GM04503 (cell line): ENCODE data around the gene FAM3D.
"Not testable (repeated sequence)": the region's sequence is repeated elsewhere in the genome, so short reads cannot be mapped to it uniquely, and the experiment has no call there.

Source experiments
- DNase-seq: peaks from one replicate; pipeline ENCODE4 v3.0.0-alpha.2; 2012; ENCODE audit warnings: low read depth

The FAM3D gene

DNA sequence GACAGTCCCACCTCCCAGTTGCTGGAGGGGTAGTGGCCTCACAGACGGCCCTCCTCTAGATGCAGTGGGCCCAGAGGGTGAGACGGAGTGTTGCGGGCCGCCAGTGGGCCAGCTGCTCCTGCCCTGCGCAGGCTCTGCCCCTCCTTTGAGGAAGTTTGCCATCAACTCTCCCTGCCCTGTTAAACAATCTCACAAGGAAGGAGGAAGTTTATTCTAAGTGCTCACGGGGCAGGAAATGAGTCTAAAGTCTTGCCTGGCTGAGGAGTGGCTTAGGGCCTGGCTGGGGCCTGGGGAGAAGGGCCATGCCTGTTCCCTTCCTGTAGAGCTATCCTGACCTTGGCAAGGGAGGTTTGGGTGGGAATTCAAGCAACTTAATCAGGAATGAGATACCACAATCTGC is at the start of gene FAM3D:
FAM3D (minus strand) TSS at position 92 of the 400 bp plus-strand sequence. CDS start 11,211 bp downstream, outside the sequence.
- DNase-seq: no peak

DNA sequence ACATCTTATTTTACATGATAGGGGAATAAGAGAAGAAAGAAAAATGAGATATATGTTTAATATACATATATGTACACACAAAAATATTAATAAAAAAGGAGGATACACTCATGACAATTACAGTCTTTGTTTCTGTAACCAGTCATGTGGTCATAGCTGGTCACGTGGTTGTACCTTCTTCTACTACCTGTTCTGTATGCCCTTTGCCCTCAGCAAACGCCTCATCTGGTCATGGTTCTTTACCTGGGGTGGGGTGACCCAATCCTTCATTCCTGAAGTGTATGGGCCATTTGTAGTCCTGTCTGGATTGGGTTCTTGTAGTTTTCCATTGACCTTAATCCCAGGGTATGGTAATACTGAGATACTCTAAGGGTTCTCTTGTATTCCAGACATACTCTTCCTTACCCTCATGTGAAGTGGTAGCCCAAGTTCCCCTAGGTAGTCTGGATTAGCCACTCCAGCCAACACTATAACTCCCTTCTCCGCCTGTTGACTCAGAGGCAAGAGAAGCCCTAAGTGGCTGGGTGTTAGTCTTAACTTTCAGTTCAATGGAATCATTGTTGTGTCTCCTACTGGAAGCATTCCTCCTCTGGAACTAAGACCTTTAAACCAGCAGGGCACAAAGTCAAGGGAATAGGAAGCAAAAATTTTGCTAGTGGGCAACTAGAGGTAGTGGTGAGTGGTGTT is 47.3 kb upstream of the FAM3D start:
- DNase-seq: no peak

DNA sequence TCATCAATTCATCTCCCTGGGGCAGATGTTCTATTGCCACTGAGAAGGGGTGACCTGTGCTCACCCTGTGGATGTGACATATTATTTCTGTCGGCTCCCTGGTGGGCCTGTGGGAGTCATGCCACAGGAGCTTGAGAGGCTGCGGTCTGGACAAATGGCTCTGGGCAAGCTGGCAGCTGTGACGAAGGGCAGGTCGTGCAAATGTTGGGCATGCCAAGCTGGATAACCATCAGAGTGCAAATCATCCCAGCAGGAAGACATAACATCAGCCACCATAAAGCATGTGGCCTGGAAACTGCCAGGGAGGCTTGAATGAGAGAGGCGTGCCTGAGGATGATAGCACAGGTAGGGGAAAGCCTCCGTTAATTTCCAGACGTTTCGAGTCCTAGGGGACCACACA is 45.3 kb upstream of the FAM3D start:
- no peak for DNase-seq

- not testable (repeated sequence) for DNase-seq
Measured at GRCh38 chr3:58708983-58709382, 42.4 kb upstream of the FAM3D start.

- DNase-seq: no peak
Measured at GRCh38 chr3:58708116-58708791, 41.7 kb upstream of the FAM3D start.

DNA sequence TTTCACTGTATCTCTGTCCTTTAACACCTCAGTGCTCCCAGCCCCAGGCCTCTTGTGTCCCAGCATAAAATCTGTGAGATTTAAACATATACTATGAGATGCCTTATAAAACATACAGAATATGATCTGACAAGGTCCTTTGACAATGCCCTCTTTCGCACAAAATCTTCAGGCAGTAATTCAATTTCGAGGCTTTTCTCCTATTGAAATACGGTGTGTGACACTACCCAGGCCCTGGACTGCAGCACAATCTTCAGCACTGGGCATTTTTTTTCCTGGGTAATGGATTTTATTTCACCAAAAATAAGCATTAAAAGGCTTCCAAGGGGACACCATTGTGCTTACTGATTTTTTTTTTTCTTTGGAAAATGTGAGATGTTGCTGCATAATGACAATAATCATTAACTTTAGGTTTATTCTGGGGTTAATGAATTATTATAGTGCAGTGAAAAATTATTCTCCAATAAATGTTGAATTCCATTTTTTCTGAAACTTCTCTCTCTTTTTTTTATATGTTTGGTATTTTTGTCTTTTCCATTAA is 40.9 kb upstream of the FAM3D start:
- no peak for DNase-seq

- no peak for DNase-seq
Measured at GRCh38 chr3:58706395-58707167, 40.0 kb upstream of the FAM3D start.

DNA sequence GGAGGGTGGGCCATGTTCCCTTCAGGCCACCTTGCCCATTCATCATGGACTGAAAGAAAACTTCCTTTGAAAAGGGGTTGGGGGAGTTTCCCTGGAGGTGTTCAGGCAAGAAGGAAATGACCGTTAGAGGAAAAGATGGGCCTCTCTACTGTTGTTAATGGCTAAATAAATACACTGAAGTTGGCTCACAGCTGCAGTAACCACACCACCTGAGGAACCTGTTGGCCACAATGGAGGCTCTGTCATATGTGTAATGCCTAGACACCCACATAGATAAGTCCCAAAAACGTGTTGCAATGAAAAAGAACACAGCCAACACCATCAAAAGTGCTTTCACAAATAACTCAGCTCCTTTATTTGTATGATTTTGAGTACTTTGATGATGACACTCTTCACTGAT is 38.2 kb upstream of the FAM3D start:
- DNase-seq: no peak

- DNase-seq: not testable (repeated sequence)
Measured at GRCh38 chr3:58704304-58704703, 37.7 kb upstream of the FAM3D start.

DNA sequence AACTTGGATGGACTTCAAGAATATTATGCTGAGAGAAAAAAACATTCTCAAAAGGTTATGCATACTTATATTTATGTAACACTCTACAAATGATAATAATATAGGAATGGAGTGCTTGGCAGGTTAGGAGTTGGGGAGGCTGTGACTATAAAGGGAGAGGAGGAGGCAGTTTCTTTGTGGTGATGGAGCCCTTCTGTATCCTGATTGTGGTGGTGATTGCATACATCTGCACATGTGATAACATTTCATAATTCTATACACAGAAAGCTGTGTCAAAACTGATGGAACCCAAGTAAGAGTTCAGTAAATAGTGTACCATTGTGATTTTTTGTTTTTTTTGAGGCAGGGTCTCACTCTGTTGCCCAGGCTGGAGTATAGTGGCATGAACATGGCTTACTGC is 31.7 kb upstream of the FAM3D start:
- DNase-seq: no peak

DNA sequence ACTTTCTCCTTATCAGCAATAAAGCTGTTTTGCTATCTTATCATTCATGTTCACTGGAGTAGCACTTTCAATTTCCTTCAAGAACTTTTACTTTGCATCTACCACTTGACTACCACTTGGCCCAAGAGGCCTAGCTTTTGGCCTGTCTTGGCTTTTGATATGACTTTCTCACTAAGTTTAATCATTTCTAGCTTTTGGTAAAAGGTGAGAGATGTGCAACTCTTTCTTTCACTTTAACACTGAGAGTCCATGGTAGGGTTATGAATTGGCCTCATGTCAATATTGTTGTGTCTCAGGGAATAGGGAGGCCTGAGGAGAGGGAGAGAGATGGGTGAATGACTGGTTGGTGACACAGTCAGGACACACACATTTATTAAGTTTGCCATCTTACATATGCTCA is 31.0 kb upstream of the FAM3D start:
- no peak for DNase-seq

DNA sequence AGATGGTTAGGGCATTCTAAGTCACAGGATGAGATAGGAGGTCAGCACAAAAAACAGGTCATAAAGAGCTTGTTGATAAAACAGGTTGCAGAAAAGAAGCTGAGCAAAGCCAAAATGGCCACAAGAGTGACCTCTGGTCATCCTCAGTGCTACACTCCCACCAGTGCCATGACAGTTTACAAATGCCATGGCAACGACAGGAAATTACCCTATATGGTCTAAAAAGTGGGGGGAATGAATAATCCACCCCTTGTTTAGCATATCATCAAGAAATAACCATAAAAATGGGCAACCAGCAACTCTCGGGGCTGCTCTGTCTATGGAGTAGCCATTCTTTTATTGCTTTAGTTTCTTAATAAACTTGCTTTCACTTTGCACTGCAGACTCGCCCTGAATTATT is 30.2 kb upstream of the FAM3D start:
- DNase-seq: not testable (repeated sequence)

DNA sequence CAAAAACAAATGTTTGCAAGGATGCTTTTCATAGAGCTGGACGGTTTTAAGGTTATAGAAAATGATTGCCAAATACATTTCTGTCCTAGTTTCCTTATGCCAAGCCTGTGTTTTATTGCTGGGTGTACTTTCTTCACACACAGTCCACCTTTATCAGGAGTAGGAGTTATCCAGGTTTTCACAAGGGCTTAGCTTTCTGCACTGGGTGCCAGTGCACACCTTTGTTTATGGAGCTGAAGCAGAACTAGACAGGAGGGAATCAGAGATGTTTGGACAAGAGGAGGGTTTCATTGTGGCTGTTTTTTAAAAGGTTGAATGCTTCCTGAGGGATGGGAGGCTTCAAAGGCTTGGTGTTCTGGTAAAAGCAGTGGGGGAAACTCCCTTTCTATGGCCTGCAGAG is 29.5 kb upstream of the FAM3D start:
- no peak for DNase-seq

- DNase-seq: not testable (repeated sequence)
Measured at GRCh38 chr3:58695284-58695683, 28.7 kb upstream of the FAM3D start.

- DNase-seq: no peak
Measured at GRCh38 chr3:58693940-58694850, 27.6 kb upstream of the FAM3D start.

- no peak for DNase-seq
Measured at GRCh38 chr3:58692484-58692883, 25.9 kb upstream of the FAM3D start.

DNA sequence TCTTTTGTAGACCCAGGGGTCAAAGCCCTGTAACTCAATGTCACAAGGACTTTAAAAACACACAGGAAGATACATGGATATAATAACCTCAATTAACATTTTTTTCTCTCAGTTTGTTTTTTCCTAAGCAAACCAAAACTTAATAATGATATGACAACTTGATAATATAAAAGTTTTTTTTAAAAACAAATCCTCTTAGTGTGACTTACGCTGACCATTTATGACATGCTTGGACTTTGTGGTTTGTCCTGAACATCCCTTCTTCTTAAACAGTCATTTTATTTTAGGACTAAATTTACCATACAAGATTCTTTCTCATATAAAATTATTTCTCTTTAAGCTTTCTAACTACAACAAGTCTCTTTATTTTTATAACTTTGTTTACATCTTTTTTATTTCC is 25.4 kb upstream of the FAM3D start:
- DNase-seq: no peak

GRCh38 chr3:58690490-58690889 is 23.9 kb upstream of the FAM3D start:
- DNase-seq: no peak

DNA sequence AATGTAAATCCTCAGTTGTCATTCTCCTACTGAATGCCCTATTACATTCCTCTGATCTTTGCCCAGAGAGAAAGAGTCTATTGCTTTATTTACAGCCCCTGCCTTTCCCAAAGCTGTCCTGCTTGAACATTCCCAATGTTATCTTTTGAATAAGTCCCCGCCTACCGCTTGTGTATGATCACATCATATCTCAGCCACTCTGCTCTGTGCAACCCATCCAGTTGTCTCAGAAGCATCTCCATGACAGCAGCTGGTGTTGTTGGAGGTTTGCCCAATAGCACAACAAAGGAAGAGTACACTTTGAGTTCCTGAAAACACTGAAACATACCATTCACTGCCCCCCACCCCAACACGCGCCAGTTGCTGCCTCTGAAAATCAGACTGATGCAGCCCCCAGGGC is 22.0 kb upstream of the FAM3D start:
- DNase-seq: no peak

DNA sequence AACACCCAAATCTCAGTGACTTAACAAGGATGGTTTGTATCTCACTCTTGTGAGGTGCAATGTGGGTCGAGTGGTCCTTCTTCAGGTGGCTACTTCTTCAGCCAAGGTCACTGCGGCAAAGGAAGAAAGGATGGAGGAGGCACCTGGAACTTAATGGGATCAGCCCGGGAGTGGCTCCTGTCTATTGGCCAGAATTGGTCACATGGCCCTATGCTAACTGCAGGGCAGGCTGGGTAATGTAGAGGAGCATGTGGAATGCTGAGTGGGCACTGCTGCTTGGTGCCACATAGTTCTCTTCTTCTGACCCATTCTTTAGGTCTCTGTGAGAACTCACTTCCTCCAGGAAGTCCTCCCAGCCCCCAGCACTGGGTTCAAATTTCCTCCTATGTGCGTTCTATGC is 20.3 kb upstream of the FAM3D start:
- DNase-seq: no peak

DNA sequence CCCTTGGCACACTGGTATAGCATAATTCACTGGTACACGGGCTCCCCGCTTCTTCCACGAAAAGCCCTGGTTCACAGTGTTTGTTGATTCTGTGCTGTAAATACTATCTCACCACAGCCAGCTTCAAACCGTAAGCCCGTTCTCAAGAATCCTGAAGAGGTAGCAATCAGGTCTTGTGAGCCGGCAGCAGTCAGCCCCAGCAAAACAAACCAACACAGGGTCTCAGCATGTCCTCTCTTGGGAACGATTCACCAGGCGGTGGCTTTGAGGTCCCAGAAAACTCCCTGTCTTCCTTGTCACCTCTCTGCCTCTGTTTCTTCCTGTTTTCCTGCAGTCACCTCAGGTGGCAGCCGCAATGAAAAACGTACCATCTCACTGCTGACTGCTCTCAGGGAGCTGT is 19.1 kb upstream of the FAM3D start:
- DNase-seq: no peak

GRCh38 chr3:58683466-58683865 is 16.9 kb upstream of the FAM3D start:
- peak; percentile 21 for DNase-seq
